Neural progenitor cell (in vitro differentiated cells): ENCODE results near the gene BTN2A1. TPM values are rescaled to one million over a fixed set of nuclear protein-coding genes. Genes with fewer than 3 reads are reported as not detected.

Source experiments
- DNase-seq: peaks from one replicate; pipeline ENCODE4 v3.0.0-alpha.2; 2016; ENCODE audit warnings: low spot score
- H2AFZ ChIP-seq: fragments of 200-600 bp; sonication (generic); replicated peaks from 2 replicates; pipeline ENCODE4 v1.6.1; 2016; ENCODE audit warnings: antibody characterized with exemption
- H3F3A ChIP-seq: fragments of 200-600 bp; sonication (generic); 2 replicates; pipeline ENCODE4 v1.6.1; 2016; ENCODE audit warnings: antibody characterized with exemption, low read depth
- H3K27ac ChIP-seq: fragments of 200-600 bp; sonication (generic); 2 replicates; pipeline ENCODE4 v1.5.1; 2016; ENCODE audit warnings: mild to moderate bottlenecking
- H3K27me3 ChIP-seq: fragments of 200-600 bp; sonication (generic); 2 replicates; pipeline ENCODE4 v1.6.1; 2016; ENCODE audit warnings: mild to moderate bottlenecking, moderate library complexity
- H3K36me3 ChIP-seq: fragments of 200-600 bp; sonication (generic); 2 replicates; pipeline ENCODE4 v1.5.1; 2016
- H3K4me1 ChIP-seq: fragments of 200-600 bp; sonication (generic); 2 replicates; pipeline ENCODE4 v1.6.1; 2016; ENCODE audit warnings: mixed run types
- H3K4me2 ChIP-seq: fragments of 200-600 bp; sonication (generic); 2 replicates; pipeline ENCODE4 v1.6.1; 2016
- H3K4me3 ChIP-seq: fragments of 200-600 bp; sonication (generic); 2 replicates; pipeline ENCODE4 v1.5.1; 2016
- H3K79me2 ChIP-seq: fragments of 200-600 bp; sonication (generic); 2 replicates; pipeline ENCODE4 v1.6.1; 2016; ENCODE audit warnings: low read depth
- H3K9ac ChIP-seq: fragments of 200-600 bp; sonication (generic); 2 replicates; pipeline ENCODE4 v1.6.1; 2016
- H3K9me3 ChIP-seq: fragments of 200-600 bp; sonication (generic); 2 replicates; pipeline ENCODE4 v1.5.1; 2016; ENCODE audit warnings: low read depth
- H4K20me1 ChIP-seq: fragments of 200-600 bp; sonication (generic); 2 replicates; pipeline ENCODE4 v1.6.1; 2016; ENCODE audit warnings: low read depth
- H3K27ac Mint-ChIP-seq: 3 replicates; pipeline ENCODE4 v1.8.0; 2021; ENCODE audit warnings: mixed read lengths
- H3K27me3 Mint-ChIP-seq: 2 replicates; pipeline ENCODE4 v1.8.0; 2022; ENCODE audit warnings: low read depth, mild to moderate bottlenecking, inconsistent platforms, moderate library complexity, mixed read lengths; ENCODE audit not compliant: insufficient read depth
- H3K36me3 Mint-ChIP-seq: 3 replicates; pipeline ENCODE4 v1.8.0; 2021; ENCODE audit warnings: mixed read lengths
- H3K4me1 Mint-ChIP-seq: 3 replicates; pipeline ENCODE4 v1.8.0; 2021; ENCODE audit warnings: mixed read lengths
- H3K4me3 Mint-ChIP-seq: 3 replicates; pipeline ENCODE4 v1.8.0; 2021; ENCODE audit warnings: mild to moderate bottlenecking, moderate library complexity, mixed read lengths
- H3K9me3 Mint-ChIP-seq: 3 replicates; pipeline ENCODE4 v1.8.0; 2020; ENCODE audit warnings: mixed read lengths
- CTCF ChIP-seq: fragments of 200-600 bp; sonication (generic); IDR thresholded peaks from 2 replicates; pipeline ENCODE4 v1.5.1; 2017; ENCODE audit warnings: antibody characterized with exemption, mild to moderate bottlenecking
- EZH2 ChIP-seq: fragments of 200-600 bp; sonication (generic); IDR thresholded peaks from 2 replicates; pipeline ENCODE4 v1.6.1; 2017; ENCODE audit warnings: antibody characterized with exemption, mild to moderate bottlenecking, moderate library complexity
- EZH2phosphoT487 ChIP-seq: fragments of 200-600 bp; sonication (generic); IDR thresholded peaks from 2 replicates; pipeline ENCODE4 v1.6.1; 2017; ENCODE audit warnings: antibody characterized with exemption
- total RNA-seq: library from RNA; depleted of rRNA; stranded (reverse); fragments of >200 nt; gene quantifications from 2 replicates; pipeline ENCODE4 v1.2.3, GENCODE V29; 2015; ENCODE audit warnings: low replicate concordance

BTN2A1 gene
- total RNA-seq, 1 donor from 2014 or later, result 11.6 TPM

- no peak overlapping the region for H3K27ac Mint-ChIP-seq
- Histone ChIP-seq H4K20me1 (no peaks in the 10 kb centered on the region), H3F3A (no peaks in the 10 kb centered on the region), H3K27ac (no peak overlapping the region), H3K36me3 (no peaks in the 10 kb centered on the region), H3K27me3 (peaks cover 3% of the 10 kb centered on the region), H3K4me2 (no peak overlapping the region), H3K9me3 (no peaks in the 10 kb centered on the region), H2AFZ (no peak overlapping the region), H3K4me1 (no peaks in the 10 kb centered on the region), H3K9ac (no peak overlapping the region), H3K79me2 (no peaks in the 10 kb centered on the region), H3K4me3 (no peak overlapping the region)
- H3K27me3 Mint-ChIP-seq, result peaks cover 8% of the 10 kb centered on the region
- no peak overlapping the region for H3K4me3 Mint-ChIP-seq
- H3K9me3 Mint-ChIP-seq, result no peaks in the 10 kb centered on the region
- TF ChIP-seq EZH2 (no peak), CTCF (no peak), EZH2phosphoT487 (no peak)
- no peaks in the 10 kb centered on the region for H3K36me3 Mint-ChIP-seq
- no peaks in the 10 kb centered on the region for H3K4me1 Mint-ChIP-seq
- no peak for DNase-seq
Observed at GRCh38 chr6:26494117-26494516, 36.4 kb downstream of the BTN2A1 start.

- Histone ChIP-seq H3K9me3 (no peaks in the 10 kb centered on the region), H3K4me1 (no peaks in the 10 kb centered on the region), H3K36me3 (no peaks in the 10 kb centered on the region), H3K27me3 (peaks cover 14% of the 10 kb centered on the region), H3K4me2 (no peak overlapping the region), H2AFZ (no peak overlapping the region), H4K20me1 (no peaks in the 10 kb centered on the region), H3K4me3 (no peak overlapping the region), H3F3A (no peaks in the 10 kb centered on the region), H3K79me2 (no peaks in the 10 kb centered on the region), H3K9ac (no peak overlapping the region), H3K27ac (no peak overlapping the region)
- no peak overlapping the region for H3K4me3 Mint-ChIP-seq
- no peaks in the 10 kb centered on the region for H3K36me3 Mint-ChIP-seq
- H3K27me3 Mint-ChIP-seq, result peaks cover 9% of the 10 kb centered on the region
- H3K9me3 Mint-ChIP-seq, result no peaks in the 10 kb centered on the region
- no peaks in the 10 kb centered on the region for H3K4me1 Mint-ChIP-seq
- no peak for DNase-seq
- no peak overlapping the region for H3K27ac Mint-ChIP-seq
- TF ChIP-seq CTCF (no peak), EZH2phosphoT487 (no peak), EZH2 (no peak)
Observed at GRCh38 chr6:26495281-26495680, 37.5 kb downstream of the BTN2A1 start.

GRCh38 chr6:26497610-26498009 is 39.9 kb downstream of the BTN2A1 start:
- Histone ChIP-seq H3F3A (no peaks in the 10 kb centered on the region), H3K27ac (no peak overlapping the region), H3K4me1 (peaks cover 14% of the 10 kb centered on the region), H3K79me2 (no peaks in the 10 kb centered on the region), H3K4me3 (no peak overlapping the region), H3K4me2 (no peak overlapping the region), H3K9me3 (no peaks in the 10 kb centered on the region), H3K9ac (no peak overlapping the region), H2AFZ (no peak overlapping the region), H3K27me3 (peaks cover 38% of the 10 kb centered on the region), H3K36me3 (no peaks in the 10 kb centered on the region), H4K20me1 (no peaks in the 10 kb centered on the region)
- Mint-ChIP-seq H3K4me1 (peaks cover 8% of the 10 kb centered on the region), H3K9me3 (no peaks in the 10 kb centered on the region), H3K27me3 (peaks cover 22% of the 10 kb centered on the region), H3K27ac (no peak overlapping the region), H3K4me3 (no peak overlapping the region), H3K36me3 (no peaks in the 10 kb centered on the region)
- TF ChIP-seq EZH2 (no peak), CTCF (no peak), EZH2phosphoT487 (no peak)
- no peak for DNase-seq
